ENCODE data around the gene EIPR1. TPM values are rescaled to one million over a fixed set of nuclear protein-coding genes. Genes with fewer than 3 reads are reported as not detected.
A peak's percentile ranks its signal among the peaks of the same experiment; 100 is the strongest.

Gene EIPR1
- total and polyA plus RNA-seq, 5 experiments from 2014 or later: 26.8 to 42.2 (median 38.1) TPM

DNA sequence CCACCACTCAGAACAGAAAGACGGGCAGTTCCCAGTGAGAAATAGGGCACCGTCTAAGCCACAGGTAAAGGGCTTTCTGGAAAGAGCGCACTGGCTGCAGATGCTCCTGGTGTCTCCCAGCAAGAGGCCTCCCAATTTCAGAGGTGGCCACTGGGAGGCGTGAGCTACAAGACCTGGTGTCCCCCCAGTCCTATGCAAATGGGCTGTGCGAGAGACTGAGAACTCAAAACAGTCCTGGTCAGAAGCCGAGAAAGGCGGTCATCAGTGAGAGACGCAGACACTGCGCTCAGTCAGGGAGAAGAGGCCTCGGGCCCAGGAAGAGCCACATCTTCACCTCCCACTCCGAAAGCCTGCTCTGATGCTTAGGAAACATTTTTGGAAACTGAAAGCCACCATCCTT is 179.5 kb downstream of the EIPR1 start:
- Mint-ChIP-seq H3K27ac (no peak overlapping the region), H3K9me3 (no peaks in the 10 kb centered on the region), H3K36me3 (peaks cover 0 to 38% (median 3%) of the 10 kb centered on the region in 3 donors), H3K4me1 (peaks cover 0 to 8% (median 4%) of the 10 kb centered on the region in 4 donors), H3K27me3 (no peaks in the 10 kb centered on the region), H3K4me3 (no peak overlapping the region)
- ATAC-seq (no peak), DNase-seq (no peak)
- POLR2A ChIA-PET: no interaction called here

DNA sequence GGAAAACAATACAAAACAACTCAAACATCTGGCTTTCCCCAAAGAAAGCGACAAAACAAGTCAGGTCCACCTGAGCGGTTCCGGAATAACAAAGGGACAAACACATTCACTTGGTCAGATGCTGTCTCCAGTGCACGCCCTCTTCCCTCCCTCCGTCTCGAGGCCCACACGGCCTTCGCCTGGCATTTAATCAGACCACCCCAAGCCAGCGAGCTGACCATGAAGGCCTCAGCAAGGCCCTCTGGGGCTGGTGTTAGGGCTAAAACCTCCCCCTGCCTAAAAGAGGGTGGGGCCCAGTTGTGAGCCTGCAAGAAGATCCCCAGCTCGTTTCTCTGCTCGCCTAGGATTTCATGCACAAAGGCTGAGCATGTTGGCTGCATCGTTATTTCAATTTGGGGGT is 180.3 kb downstream of the EIPR1 start:
- Mint-ChIP-seq H3K27ac (peak overlapping the region in 1 of 10 donors; percentile 80), H3K36me3 (peaks cover 0 to 45% (median 12%) of the 10 kb centered on the region in 3 donors), H3K27me3 (no peaks in the 10 kb centered on the region), H3K4me1 (peaks cover 0 to 7% (median 4%) of the 10 kb centered on the region in 4 donors), H3K9me3 (no peaks in the 10 kb centered on the region), H3K4me3 (peak overlapping the region in 1 of 10 donors; percentile 15)
- ATAC-seq (no peak), DNase-seq (peak in 1 of 10 donors; percentile 51)
- POLR2A ChIA-PET: interaction anchor here (1.1 kb wide), 1 partner anchor 22 kb away, joined by 3 read pairs; no protein-coding TSS in a partner anchor

DNA sequence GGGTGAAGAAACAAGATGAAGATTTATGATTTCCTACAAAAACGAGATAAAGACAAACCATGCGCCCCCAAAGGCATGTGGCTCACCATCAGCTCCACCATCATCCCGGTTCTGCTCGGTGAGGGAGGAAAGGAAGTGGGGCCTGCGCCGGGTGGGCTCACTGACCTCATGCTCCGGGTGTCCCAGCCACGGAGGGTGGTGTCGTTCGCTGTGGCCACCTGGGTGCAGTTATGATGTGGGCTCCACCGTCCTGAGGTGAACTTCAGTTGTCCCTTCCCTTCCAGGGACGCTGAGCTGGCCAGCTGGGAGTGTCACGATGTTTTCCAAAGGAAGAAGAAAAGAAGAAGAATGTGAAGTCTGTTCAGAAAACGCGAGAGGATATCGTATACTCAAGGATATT is 180.9 kb downstream of the EIPR1 start:
- Mint-ChIP-seq H3K36me3 (peaks cover 0 to 50% (median 17%) of the 10 kb centered on the region in 3 donors), H3K27ac (peak overlapping the region in 1 of 10 donors; percentile 52), H3K4me1 (peaks cover 0 to 7% (median 4%) of the 10 kb centered on the region in 4 donors), H3K27me3 (no peaks in the 10 kb centered on the region), H3K9me3 (no peaks in the 10 kb centered on the region), H3K4me3 (peak overlapping the region in 1 of 10 donors; percentile 42)
- POLR2A ChIA-PET: interaction anchor here (1.1 kb wide), 1 partner anchor 23 kb away, joined by 3 read pairs; no protein-coding TSS in a partner anchor
- ATAC-seq (no peak), DNase-seq (no peak)

DNA sequence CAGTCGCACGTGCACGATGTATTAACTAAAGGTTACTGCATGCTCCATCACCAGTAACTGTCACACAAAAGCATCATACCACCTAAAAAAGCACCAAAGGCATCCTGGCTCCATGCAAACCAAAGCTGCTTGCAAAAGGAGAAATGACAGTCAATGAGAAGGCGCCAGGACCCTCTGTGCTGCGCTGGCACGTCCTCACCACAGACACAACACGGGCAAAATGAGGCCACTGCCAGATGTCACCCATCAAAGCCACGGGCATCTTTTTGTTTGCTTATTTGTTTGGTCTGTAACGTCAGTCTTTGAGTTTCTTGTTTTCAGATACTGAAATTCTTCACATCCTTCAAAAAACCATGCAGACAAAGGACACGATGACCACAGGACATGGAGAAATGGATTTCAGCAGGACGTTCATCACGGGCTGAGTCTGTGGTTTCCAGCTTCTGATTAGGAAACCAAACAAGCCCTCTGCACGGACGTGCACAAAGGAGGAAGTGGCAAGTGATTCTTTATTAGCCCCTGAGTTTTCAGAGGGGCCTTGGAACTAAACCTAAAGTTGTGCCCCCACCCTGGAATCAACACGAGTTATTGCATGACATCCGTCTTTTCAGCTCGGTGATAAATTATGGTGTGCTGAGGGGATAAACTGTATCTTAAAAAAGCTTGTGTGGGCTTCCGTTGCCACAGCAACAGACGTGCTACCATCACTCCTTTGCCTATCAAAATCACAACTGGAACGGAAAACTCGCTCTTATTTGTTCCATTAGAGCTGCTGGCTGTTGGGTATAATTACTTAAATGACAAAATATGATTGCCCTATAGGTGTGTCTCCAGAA is 181.8 kb downstream of the EIPR1 start:
- POLR2A ChIA-PET: no interaction called here
- no peak overlapping the region for H3K4me3 Mint-ChIP-seq
- peaks cover 0 to 56% (median 17%) of the 10 kb centered on the region in 3 donors for H3K36me3 Mint-ChIP-seq
- H3K27ac Mint-ChIP-seq: peak overlapping the region in 1 of 10 donors; percentile 52
- DNase-seq: no peak
- no peak for ATAC-seq
- no peaks in the 10 kb centered on the region for H3K27me3 Mint-ChIP-seq
- peaks cover 0 to 5% (median 2%) of the 10 kb centered on the region in 4 donors for H3K4me1 Mint-ChIP-seq
- no peaks in the 10 kb centered on the region for H3K9me3 Mint-ChIP-seq

DNA sequence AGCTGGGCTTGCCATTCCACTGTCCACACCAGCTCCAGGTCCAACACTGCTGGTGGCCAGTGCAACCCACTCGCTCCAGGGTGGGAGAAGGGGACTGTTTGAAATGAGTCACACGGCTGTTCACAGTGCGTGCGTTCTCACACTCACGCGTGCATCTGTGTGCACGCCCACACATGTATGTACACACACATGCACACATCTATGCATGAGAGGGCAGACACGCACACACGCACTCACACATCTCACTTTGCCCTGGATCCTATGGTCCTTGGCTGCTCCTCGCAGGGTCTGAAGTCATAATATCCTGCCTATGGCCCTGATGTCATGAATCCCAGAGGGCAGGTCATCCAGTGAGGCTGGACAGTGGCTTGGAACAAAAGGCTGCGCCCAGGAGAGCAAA is 182.8 kb downstream of the EIPR1 start:
- ATAC-seq (no peak), DNase-seq (no peak)
- Mint-ChIP-seq H3K27me3 (no peaks in the 10 kb centered on the region), H3K9me3 (no peaks in the 10 kb centered on the region), H3K4me1 (peaks cover 0 to 5% (median 2%) of the 10 kb centered on the region in 4 donors), H3K27ac (peak overlapping the region in 1 of 10 donors; percentile 22), H3K4me3 (no peak overlapping the region), H3K36me3 (peaks cover 0 to 66% (median 17%) of the 10 kb centered on the region in 3 donors)
- POLR2A ChIA-PET: no interaction called here

DNA sequence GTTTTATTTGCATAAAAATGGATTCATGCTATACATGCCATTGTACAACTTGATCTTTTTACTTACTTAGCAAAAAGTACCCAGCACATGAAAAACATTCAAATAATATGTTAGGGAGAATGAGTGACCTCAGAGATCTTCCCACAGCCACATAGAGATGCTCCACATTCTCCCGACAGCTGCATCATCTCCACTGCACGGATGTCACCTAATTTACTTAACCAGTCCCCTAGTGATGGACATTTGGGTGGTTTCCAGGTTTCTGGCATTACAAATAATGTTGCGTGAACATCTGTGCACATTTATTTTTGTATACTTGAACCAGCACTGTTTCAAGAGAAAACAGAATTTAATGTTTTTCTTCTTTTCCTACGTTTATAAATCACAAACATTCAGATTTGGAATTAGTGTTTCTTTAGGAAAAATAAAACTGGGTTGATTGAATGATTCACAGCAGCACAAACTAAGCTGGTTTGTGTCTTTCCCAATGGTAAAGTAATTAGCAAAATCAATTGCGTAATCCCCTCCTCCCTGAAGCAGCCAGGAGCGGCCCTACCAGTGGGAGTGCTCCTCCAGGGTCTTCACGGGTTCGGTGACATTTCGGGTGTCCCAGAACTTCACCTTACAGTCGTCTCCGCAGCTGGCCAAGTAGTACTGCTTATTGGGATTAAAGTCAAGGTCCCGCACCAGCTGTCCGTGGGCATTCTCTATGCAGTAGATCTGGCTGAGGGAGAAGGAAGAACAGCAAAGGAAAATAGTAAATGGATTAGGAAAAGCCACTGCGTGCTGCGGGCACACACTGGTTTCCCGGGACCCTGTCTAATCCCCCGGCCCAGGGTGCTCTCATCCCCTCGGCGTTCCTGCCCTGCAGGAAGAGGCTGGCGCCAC is 183.9 kb downstream of the EIPR1 start:
- peaks cover 0 to 1% (median 0%) of the 10 kb centered on the region in 4 donors for H3K4me1 Mint-ChIP-seq
- peak overlapping the region in 1 of 10 donors; percentile 33 for H3K27ac Mint-ChIP-seq
- peaks cover 0 to 74% (median 25%) of the 10 kb centered on the region in 3 donors for H3K36me3 Mint-ChIP-seq
- ATAC-seq (no peak), DNase-seq (no peak)
- no peaks in the 10 kb centered on the region for H3K27me3 Mint-ChIP-seq
- POLR2A ChIA-PET: no interaction called here
- H3K4me3 Mint-ChIP-seq: no peak overlapping the region
- H3K9me3 Mint-ChIP-seq: no peaks in the 10 kb centered on the region

DNA sequence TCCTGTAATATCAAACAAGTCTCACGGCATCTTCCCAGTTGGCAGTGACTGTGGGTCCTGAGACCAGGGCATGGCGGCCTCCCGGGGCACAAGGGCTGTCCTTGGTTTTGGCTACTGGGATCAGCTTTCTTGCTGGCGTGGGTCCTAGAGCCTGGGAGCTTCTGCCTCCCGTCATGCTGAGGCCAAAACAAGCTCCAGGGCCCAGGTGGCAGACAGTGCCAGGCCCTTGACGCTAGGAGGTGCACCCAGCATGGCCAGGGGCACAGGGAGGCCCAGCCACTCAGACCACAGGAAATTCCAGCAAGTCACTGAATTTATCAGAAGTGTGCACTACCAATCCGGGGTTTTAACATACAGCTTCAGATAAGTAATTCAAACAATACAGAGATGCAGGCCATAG is 184.7 kb downstream of the EIPR1 start:
- ATAC-seq (no peak), DNase-seq (peak in 1 of 10 donors; percentile 19)
- Mint-ChIP-seq H3K4me1 (peaks cover 0 to 1% (median 0%) of the 10 kb centered on the region in 4 donors), H3K9me3 (no peaks in the 10 kb centered on the region), H3K4me3 (no peak overlapping the region), H3K27me3 (no peaks in the 10 kb centered on the region), H3K36me3 (peaks cover 0 to 82% (median 25%) of the 10 kb centered on the region in 3 donors), H3K27ac (no peak overlapping the region)
- POLR2A ChIA-PET: no interaction called here

DNA sequence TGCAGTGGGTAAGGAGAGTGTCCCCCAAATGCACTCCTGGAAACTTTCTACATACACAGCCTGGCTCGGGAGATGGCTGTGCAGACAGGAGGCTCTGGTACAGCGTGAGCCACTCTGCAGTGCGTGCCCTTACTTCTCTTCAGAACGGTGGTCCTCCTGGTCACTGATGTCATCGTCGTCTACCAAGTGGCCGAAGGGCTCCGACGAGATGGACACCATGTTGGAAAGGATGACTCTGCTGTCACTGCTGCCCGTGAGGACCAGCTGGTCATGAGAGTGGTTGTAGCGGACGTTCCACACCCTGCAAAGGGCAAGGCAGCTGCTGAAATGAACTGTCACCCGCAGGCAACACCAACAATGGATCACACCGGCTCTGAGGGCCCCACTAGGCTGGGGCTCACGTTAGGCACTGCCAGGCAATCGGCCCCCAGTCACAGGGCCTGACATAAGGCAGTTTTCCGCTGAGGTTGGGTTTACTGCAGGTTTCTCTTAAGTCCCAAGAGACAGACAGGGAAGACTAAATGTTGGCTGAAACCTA is 185.3 kb downstream of the EIPR1 start:
- peaks cover 0 to 1% (median 0%) of the 10 kb centered on the region in 4 donors for H3K4me1 Mint-ChIP-seq
- no peaks in the 10 kb centered on the region for H3K27me3 Mint-ChIP-seq
- no peak for ATAC-seq
- POLR2A ChIA-PET: no interaction called here
- H3K4me3 Mint-ChIP-seq: no peak overlapping the region
- no peak overlapping the region for H3K27ac Mint-ChIP-seq
- peak in 1 of 10 donors; percentile 44 for DNase-seq
- H3K36me3 Mint-ChIP-seq: peaks cover 0 to 81% (median 25%) of the 10 kb centered on the region in 3 donors
- H3K9me3 Mint-ChIP-seq: no peaks in the 10 kb centered on the region

DNA sequence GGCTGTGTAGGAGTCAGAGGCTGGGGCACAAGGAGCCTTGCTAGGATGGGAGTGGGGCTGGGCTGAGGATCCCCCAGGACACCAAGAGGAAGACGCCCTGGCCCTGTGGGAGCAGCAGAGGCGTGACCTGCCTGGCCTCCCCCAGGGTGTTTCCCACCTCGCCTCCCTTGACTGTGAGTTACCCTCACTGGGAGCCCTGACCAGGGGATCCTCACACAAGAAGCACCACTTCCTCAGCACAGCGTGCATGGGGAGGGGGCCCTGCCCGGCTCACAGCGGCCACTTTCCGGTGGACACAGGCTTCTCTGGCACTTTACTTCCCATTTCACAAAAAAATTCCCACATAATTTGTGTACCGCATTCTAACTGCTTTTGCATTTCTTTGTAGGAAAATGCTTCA is 187.7 kb downstream of the EIPR1 start:
- Mint-ChIP-seq H3K4me3 (no peak overlapping the region), H3K36me3 (peaks cover 0 to 71% (median 31%) of the 10 kb centered on the region in 3 donors), H3K4me1 (peaks cover 0 to 1% (median 0%) of the 10 kb centered on the region in 4 donors), H3K27me3 (no peaks in the 10 kb centered on the region), H3K9me3 (no peaks in the 10 kb centered on the region), H3K27ac (no peak overlapping the region)
- no peak for DNase-seq
- POLR2A ChIA-PET: no interaction called here
- ATAC-seq: no peak

DNA sequence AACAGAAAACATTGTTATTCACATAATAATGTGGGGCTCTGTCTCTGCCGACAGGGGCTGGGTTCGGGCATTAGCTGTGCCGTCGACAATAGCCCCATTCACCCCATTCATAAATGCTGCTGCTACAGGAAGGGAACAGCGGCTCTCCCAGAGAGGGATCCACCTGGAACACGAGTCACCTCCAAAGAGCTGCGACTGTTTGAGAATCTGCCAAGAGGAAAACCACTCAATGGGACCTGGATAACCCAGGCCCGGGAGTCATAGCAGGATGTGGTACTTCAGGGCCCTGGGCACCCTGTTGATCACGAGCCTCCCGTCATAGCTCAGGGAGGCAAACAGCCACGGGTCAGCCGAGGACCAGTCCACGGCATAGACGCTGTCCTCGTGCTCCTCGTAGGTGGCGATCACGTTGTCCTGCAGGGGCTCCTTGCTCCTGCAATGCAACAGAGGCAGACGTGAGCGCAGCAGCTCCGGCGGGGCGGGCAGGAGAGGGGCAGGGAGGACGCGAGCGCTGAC is 188.5 kb downstream of the EIPR1 start:
- Mint-ChIP-seq H3K9me3 (no peaks in the 10 kb centered on the region), H3K27me3 (no peaks in the 10 kb centered on the region), H3K36me3 (peaks cover 0 to 66% (median 32%) of the 10 kb centered on the region in 3 donors), H3K4me1 (peaks cover 0 to 1% (median 0%) of the 10 kb centered on the region in 4 donors), H3K27ac (peak overlapping the region in 1 of 10 donors; percentile 25), H3K4me3 (no peak overlapping the region)
- ATAC-seq (no peak), DNase-seq (peak in 1 of 10 donors; percentile 28)
- POLR2A ChIA-PET: no interaction called here

DNA sequence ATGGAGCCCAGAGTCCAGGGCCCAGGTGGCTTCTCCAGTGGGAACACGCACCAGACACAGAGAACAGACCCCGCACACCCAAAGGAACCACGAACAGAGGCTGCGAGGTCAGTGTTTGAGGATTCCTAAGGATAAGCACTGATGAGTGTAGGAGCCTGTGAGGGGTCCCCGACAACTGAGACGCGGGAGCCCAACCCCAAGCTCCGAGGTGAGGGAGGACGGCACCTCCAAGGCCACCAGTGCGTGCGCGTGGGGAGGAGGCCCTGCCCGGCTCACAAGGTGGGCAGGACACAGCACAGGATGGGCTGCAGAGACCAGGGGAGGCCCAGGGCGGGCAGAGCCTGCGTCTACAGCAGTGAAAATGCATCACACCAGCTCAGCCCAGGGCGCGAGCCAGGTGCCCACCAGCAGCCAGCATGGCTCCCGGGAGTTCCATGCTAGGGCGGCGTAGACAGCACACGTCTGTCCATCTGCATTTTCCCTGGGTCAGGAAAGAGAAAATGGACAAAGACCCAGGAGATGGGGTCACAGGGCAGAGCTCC is 189.1 kb downstream of the EIPR1 start:
- Mint-ChIP-seq H3K9me3 (no peaks in the 10 kb centered on the region), H3K36me3 (peaks cover 0 to 60% (median 34%) of the 10 kb centered on the region in 3 donors), H3K27me3 (no peaks in the 10 kb centered on the region), H3K27ac (no peak overlapping the region), H3K4me1 (peaks cover 0 to 1% (median 0%) of the 10 kb centered on the region in 4 donors), H3K4me3 (no peak overlapping the region)
- ATAC-seq: no peak
- POLR2A ChIA-PET: no interaction called here
- peak in 1 of 10 donors; percentile 45 for DNase-seq

DNA sequence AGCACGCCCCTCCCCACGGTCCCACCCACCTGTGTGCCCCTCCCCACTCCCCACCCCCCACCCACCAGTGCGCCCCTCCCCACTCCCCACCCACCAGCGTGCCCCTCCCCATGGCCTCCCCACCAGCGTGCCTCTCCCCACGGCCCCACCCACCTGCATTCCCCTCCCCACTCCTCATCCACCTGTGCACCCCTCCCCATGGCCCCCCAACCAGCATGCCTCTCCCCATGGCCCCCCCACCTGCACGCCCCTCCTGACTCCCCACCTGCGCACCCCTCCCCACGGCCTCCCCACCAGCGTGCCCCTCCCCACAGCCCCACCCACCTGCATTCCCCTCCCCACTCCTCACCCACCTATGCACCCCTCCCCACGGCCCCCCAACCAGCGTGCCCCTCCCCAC is 190.2 kb downstream of the EIPR1 start:
- Mint-ChIP-seq H3K36me3 (peaks cover 0 to 50% (median 24%) of the 10 kb centered on the region in 3 donors), H3K9me3 (no peaks in the 10 kb centered on the region), H3K27me3 (no peaks in the 10 kb centered on the region), H3K27ac (no peak overlapping the region), H3K4me3 (no peak overlapping the region), H3K4me1 (peaks cover 0 to 1% (median 0%) of the 10 kb centered on the region in 4 donors)
- POLR2A ChIA-PET: no interaction called here
- no peak for DNase-seq
- ATAC-seq: no peak
